Tibial artery (tissue), 4 donors: Measurements from ENCODE around the gene SRM.

ENCODE experiments used
- DNase-seq, 2 donors: peaks; one replicate each; pipeline ENCODE4 v3.0.0-alpha.2; 2019
- H3K27ac ChIP-seq, 2 donors: fragments of 200-600 bp; sonication (generic) in 1 of 2; 1 replicate in 1 of 2; 2 replicates in 1 of 2; pipeline ENCODE4 v1.5.1; 2018 to 2019; ENCODE audit warnings: mild to moderate bottlenecking in 1 of 2
- H3K27me3 ChIP-seq, 2 donors: fragments of 200-600 bp; sonication (generic) in 1 of 2; one replicate each; pipeline versions ENCODE4 v1.5.1 to v1.6.0; 2016 to 2019
- H3K36me3 ChIP-seq, 3 donors: fragments of 200-600 bp; sonication (generic) in 2 of 3; one replicate each; pipeline ENCODE4 v1.5.1; 2016 to 2019; ENCODE audit warnings: mild to moderate bottlenecking in 2 of 3
- H3K4me1 ChIP-seq, 4 donors: fragments of 200-600 bp; sonication (generic) in 2 of 4; 1 replicate in 3 of 4; 2 replicates in 1 of 4; pipeline ENCODE4 v1.5.1; 2016 to 2019
- H3K4me3 ChIP-seq, 2 donors: fragments of 200-600 bp; sonication (generic) in 1 of 2; 1 replicate in 1 of 2; 2 replicates in 1 of 2; pipeline ENCODE4 v1.5.1; 2018 to 2019; ENCODE audit warnings: mild to moderate bottlenecking in 2 of 2
- H3K9me3 ChIP-seq, 3 donors: fragments of 200-600 bp; sonication (generic) in 1 of 3; one replicate each; pipeline ENCODE4 v1.5.1; 2016 to 2019
- intact Hi-C: fragments of 100-400 bp; cut with DNase I; formaldehyde crosslinking; loops from one replicate; pipeline ENCODE4 v1.15.0; 2023; ENCODE audit warnings: low total_unique reads
- TF ChIP-seq, protein P1 (sequence below), 2 experiments: fragments of 200-600 bp in 1 of 2; fragments of 450-650 bp in 1 of 2; IDR thresholded peaks; one replicate each; pipeline ENCODE4 v1.5.1; 2017 to 2019; ENCODE audit warnings: antibody characterized with exemption in 2 of 2, mild to moderate bottlenecking in 1 of 2, moderate library complexity in 1 of 2

Gene SRM

GRCh38 chr1:11072216-11072917 is 12.5 kb upstream of the SRM start:
- H3K27ac ChIP-seq = no peak overlapping the region
- no peak overlapping the region for H3K4me3 ChIP-seq
- H3K36me3 ChIP-seq = peaks cover 84 to 100% (median 97%) of the 10 kb centered on the region in 3 donors
- TF ChIP-seq, protein P1, sequence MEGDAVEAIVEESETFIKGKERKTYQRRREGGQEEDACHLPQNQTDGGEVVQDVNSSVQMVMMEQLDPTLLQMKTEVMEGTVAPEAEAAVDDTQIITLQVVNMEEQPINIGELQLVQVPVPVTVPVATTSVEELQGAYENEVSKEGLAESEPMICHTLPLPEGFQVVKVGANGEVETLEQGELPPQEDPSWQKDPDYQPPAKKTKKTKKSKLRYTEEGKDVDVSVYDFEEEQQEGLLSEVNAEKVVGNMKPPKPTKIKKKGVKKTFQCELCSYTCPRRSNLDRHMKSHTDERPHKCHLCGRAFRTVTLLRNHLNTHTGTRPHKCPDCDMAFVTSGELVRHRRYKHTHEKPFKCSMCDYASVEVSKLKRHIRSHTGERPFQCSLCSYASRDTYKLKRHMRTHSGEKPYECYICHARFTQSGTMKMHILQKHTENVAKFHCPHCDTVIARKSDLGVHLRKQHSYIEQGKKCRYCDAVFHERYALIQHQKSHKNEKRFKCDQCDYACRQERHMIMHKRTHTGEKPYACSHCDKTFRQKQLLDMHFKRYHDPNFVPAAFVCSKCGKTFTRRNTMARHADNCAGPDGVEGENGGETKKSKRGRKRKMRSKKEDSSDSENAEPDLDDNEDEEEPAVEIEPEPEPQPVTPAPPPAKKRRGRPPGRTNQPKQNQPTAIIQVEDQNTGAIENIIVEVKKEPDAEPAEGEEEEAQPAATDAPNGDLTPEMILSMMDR (IDR thresholded peaks at IDR 0.05) = no peak
- H3K9me3 ChIP-seq = no peaks in the 10 kb centered on the region
- no peaks in the 10 kb centered on the region for H3K27me3 ChIP-seq
- DNase-seq = no peak
- no peaks in the 10 kb centered on the region for H3K4me1 ChIP-seq
- intact Hi-C loops = no loop called here

DNA sequence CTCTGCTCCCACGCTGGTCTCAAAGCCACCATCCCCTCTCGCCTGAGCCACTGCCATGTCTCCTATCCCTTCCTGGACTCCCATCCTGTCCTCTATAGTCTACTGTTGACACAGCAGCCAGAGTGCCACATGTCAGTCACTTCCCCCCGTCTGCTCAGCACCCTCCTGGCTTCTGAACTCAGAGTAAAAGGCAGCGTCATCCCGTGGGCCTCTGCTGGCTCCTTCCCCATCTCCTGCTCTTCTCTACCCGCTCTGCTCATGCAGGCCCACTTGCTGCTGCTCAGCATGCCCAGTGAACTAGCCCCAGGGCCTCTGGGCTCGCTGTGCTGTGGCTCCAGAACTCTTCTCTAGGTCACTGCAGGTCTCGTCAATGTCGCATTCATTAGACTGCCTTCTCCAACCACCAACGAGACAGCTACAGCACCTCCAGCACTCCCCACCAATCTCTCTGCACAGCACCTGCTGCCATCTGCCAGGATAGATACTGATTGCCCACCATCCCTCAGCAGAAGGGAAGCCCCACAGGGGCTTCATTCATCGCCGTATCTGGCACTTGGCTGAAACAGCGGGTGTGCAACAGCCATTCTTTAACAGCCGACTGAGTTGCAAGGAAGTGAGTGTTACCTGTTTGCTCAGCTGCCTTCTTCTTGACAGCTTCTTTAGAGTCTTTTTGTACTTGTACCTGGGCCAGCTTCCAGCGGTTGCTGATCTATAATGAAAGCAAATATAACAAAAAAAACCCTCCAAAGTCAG is 11.8 kb upstream of the SRM start:
- Histone ChIP-seq H3K4me1 (no peaks in the 10 kb centered on the region), H3K27ac (no peak overlapping the region), H3K4me3 (no peak overlapping the region), H3K9me3 (no peaks in the 10 kb centered on the region), H3K27me3 (no peaks in the 10 kb centered on the region), H3K36me3 (peaks cover 80 to 100% (median 97%) of the 10 kb centered on the region in 3 donors)
- TF ChIP-seq, protein P1 (IDR thresholded peaks at IDR 0.05) = no peak
- intact Hi-C loops = no loop called here
- DNase-seq = peak in 1 of 2 donors; percentile 21

GRCh38 chr1:11070876-11071275 is 11.1 kb upstream of the SRM start:
- Histone ChIP-seq H3K9me3 (no peaks in the 10 kb centered on the region), H3K4me3 (no peak overlapping the region), H3K4me1 (no peaks in the 10 kb centered on the region), H3K36me3 (peaks cover 78 to 100% (median 97%) of the 10 kb centered on the region in 3 donors), H3K27ac (no peak overlapping the region), H3K27me3 (no peaks in the 10 kb centered on the region)
- intact Hi-C loops = no loop called here
- TF ChIP-seq, protein P1 (IDR thresholded peaks at IDR 0.05) = no peak
- peak in 1 of 2 donors; percentile 37 for DNase-seq

DNA sequence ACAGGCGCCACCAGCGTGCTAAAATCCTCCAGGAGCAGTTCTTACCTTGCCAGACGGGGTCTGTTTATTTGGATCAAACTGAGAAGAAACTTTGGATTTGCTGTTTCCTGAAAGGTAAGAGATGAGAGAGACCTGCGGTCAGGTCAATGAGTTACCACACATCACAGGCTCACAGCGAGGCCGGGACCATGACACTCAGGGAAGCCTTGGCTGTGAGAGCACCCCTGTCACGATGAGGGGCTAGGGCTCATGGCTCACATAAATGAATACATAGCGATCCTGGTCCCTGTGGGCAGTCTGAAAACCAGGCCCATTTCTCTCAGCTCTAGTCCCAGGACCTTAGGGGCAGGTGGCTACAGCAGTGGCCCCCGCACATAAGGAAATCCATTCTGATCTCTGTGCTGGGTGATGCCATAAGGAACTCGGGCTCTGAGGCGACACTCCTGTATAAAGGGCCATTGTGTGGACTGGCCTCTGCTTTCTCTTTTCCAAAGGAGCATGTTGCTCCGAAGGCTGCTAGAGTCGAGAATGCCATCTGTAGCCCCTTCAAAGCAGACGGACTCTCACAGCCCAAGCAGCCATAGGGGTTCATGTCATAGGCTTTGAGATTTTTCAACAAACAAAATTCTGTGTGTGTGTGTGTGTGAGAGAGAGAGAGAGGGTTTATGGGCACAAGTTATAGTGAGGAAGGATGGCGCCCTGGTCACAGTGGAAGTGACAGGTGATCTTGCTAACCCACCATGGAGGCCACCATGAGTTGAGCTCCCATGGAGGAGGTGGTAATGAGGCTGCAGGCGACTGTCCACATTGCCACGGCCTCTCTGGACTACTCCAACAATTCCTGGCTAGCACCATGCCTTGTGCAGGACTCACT is 9.0 kb upstream of the SRM start:
- Histone ChIP-seq H3K27ac (no peak overlapping the region), H3K4me1 (no peaks in the 10 kb centered on the region), H3K4me3 (no peak overlapping the region), H3K36me3 (peaks cover 70 to 100% (median 90%) of the 10 kb centered on the region in 3 donors), H3K9me3 (no peaks in the 10 kb centered on the region), H3K27me3 (no peaks in the 10 kb centered on the region)
- peak in 1 of 2 donors; percentile 48 for DNase-seq
- TF ChIP-seq, protein P1 (IDR thresholded peaks at IDR 0.05) = no peak
- intact Hi-C loops = no loop called here

GRCh38 chr1:11067716-11068599 is 8.1 kb upstream of the SRM start:
- Histone ChIP-seq H3K27me3 (no peaks in the 10 kb centered on the region), H3K4me1 (no peaks in the 10 kb centered on the region), H3K36me3 (peaks cover 61 to 98% (median 81%) of the 10 kb centered on the region in 3 donors), H3K9me3 (no peaks in the 10 kb centered on the region), H3K4me3 (no peak overlapping the region), H3K27ac (no peak overlapping the region)
- TF ChIP-seq, protein P1 (IDR thresholded peaks at IDR 0.05) = no peak
- intact Hi-C loops = no loop called here
- peak in 1 of 2 donors; percentile 57 for DNase-seq
